NCI-H1930 (cell line): Measurements from ENCODE around the gene C19orf47.
"Not testable (repeated sequence)": the region's sequence is repeated elsewhere in the genome, so short reads cannot be mapped to it uniquely, and the experiment has no call there.

Source experiments
- DNase-seq, 2 experiments: peaks; one replicate each; lab custom pipeline; 2025; lab: John Stamatoyannopoulos, UW

C19orf47 gene

DNA sequence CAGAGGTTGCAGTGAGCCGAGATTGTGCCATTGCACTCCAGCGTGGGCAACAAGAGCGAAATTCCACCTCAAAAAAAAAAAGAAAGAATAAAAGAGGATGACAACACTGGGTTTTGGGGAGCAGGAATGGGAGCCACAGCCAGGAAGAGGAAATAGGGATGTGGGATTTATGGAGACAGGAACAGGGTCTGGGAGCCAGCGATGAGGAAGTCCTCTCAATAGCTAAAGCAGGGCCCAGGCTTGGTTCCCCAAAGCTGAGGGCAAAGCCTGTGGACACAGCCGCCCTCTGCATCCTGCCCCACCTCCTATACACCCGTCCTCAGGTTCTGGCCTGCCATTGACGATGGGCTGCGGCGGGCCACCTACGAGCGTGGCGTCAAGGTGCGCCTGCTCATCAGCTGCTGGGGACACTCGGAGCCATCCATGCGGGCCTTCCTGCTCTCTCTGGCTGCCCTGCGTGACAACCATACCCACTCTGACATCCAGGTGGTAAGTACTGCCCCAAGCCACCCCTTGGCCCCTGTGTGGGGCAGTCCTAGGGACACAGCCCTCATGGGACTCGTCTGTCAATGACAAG lies 28.2 kb upstream of the C19orf47 start:
- no peak for DNase-seq

DNA sequence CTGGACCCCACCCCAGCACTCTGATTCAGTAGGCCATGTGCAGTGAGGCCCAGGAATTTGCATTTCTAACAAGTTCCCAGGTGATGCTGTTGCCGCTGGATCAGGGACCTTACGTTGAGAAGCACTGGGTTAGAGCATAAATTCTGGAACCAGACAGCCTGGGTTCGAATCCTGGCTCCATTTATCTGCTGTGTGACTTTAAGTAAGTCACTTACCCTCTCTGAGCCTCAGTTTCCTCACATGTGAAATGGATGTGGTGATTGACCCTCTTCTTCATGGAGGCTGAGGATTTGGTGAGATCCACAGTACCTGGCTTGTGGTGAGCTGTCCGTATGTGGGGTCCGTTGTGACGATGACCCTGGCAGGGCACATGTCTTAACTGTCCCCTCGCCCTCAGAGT lies 25.9 kb upstream of the C19orf47 start:
- DNase-seq, result no peak

DNA sequence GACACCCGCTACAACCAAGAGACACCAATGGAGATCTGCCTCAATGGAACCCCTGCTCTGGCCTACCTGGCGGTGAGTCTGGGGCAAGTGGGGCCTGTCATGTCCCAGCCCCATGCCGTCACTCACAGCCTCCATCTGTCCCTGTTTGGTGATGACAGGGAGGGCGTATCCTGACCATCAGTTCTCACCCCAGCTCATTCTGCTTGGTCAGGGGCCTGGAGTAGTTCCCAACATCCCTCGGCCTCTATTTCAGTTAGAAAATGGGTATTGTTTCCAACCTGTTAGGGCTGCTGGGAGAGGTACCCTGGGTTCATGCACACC lies 23.6 kb upstream of the C19orf47 start:
- no peak for DNase-seq

DNA sequence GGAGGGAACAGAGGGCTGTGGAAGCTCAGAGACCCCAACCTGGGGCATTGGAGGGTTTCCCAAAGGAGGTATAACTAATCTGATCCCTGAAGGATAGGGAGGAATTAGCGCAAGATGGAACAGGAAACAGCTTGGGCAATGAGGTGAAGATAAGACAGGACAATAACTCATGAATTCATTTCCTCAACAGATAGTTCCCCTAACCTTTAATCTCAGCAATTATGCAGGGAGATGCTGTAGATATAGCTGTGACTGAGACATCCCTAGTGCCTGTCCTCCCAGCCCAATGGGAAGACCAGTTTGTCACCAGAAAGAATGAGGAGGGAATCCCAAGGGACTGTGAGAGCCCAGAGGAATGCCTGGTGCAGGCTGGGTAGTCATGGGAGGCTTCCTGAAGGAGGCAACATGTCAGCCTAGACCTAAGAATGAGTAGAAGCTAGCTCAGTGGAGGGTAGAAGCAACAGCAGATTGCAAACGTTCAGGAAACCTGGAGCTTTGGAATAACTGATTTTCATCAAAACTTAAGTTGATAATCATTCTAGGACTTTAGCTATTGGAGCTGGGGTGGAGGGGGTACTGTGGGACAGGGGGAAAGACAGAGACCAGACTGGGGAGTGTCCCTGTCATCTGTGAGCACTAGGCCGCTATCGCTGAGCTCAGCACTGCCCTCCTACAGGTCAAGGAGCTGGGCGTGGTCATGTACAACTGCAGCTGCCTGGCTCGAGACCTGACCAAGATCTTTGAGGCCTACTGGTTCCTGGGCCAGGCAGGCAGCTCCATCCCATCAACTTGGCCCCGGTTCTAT lies 23.0 kb upstream of the C19orf47 start:
- no peak for DNase-seq

DNA sequence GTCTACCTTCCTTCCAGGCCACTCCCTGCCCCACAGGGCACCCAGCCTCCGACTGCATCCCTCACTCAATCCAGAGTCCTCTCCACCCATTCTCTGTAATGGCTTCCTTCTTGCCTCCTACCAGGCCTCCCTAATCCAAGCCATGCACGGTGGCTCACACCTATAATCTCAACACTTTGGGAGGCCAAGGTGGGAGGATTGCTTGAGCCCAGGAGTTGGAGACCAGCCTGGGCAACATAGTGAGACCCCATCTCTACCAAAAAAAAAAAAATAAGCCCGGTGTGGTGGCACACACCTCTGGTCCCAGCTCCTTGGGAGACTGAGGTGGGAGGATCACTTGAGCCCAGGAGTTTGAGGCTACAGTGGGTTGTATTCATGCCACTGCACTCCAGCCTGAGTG lies 22.1 kb upstream of the C19orf47 start:
- DNase-seq, result not testable (repeated sequence)

DNA sequence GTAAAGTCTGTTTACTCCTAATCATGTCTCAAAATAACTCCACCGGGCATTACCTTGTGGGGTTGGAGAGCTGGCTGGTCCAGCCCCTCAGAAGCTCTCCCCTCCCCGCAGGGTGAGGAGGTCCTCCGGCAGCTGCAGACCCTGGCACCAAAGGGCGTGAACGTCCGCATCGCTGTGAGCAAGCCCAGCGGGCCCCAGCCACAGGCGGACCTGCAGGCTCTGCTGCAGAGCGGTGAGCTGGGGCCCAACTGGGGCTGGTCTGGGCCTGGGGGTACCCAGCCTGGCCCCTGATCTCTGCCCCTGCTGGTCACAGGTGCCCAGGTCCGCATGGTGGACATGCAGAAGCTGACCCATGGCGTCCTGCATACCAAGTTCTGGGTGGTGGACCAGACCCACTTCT lies 21.6 kb upstream of the C19orf47 start:
- no peak for DNase-seq

DNA sequence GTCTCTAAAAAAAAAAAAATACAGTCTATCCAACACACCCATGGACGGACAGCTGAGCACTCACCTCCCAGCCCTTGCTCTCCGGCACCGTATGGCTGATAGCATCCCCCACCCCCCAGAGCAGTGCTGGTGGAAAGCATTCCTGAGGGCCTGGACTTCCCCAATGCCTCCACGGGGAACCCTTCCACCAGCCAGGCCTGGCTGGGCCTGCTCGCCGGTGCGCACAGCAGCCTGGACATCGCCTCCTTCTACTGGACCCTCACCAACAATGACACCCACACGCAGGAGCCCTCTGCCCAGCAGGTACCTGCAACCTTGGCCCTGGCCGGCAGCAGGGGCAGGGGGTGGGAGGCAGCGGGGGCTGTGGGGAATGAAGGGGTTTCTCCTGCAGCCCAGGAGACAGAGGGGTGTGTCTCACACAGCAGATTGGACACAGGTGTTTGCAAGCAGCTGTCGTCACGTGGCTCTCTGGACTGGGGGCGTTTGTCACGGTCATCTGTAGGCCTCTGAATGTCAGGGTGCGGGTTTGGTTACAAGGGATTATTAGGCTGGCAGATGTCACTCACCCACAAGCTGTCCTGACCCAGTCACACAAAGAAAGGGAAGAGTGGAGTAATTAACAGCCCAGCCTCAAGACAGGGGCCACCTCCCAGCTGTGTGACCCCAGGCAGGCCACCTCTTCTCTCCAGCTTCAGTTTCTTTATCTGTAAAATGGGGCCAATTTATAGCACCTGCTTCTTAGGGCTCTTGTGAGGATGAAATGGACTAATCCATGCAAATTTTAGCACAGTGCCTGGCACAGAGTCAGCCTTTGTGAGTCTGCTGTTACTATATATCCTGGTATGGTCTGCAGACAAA lies 19.6 kb upstream of the C19orf47 start:
- no peak for DNase-seq

DNA sequence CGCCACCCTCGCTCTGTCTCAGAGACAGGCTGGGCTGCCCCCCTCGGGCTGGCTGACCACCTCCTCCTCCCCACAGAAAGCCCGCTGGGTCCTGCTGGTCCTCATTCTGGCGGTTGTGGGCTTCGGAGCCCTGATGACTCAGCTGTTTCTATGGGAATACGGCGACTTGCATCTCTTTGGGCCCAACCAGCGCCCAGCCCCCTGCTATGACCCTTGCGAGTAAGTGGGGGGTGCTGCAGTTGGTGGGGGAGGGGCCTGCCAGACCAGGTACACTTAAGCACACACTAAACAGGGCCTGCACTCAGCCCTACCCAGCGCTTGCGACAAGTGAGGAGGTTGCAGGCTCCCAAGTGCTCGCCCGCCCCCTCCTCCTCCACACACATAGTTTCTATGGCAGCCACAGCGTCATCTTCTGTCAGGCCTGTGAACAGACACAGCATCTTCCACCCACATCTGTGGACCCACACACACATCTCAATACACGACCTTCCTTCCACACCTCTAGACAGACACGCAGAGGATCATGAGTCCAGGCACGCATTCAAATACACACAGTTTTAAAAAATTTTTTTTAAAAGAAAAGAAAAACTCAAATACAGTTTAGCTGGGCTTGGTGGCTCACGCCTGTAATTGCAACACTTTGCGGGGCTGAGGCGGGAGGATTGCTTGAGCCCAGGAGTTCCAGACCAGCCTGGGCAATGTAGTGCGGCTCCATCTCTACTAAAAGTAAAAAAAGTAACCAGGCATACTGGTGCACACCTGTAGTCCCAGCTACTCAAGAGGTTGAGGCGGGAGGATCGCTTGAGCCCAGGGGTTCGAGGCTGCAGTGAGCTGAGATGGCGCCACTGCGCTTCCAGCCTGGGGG lies 18.7 kb upstream of the C19orf47 start:
- no peak for DNase-seq

DNA sequence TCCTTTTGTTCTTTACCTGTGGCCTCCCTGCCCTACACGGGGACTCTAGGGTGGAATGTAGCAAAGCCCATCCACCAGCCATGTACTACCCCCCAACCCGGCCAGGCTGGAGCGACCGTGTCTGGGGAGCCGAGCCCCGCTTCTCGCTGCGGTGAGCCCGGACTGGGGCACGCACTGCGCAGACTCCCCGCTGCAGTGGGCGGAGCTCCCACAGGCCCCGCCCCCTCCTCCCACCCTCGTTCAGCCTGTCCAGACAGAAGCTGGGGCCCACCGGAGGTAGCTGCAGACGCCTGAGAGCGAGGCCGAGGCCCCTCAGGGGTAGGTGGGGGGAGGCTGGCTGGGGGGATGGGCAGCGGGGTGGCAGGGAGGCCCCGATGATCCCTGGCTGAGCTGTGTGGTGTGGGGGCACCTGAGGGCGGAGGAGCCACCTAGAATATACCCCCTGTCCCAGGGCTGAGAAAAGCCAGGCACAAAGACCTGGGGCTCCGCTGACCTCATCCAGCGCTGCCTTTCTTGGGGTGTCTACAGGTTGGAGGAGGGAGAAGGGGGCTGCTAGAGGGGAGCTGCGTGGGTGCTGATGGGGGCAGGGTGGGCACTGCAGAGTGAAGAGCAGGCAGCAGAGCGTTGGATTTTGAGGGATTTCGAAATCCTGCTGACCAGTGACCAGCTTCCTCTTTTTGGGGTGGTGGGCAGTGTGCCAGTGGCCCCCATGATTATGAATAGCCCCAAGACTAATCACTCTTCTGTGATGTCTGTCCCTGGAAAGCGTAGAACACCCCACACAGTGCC lies 17.6 kb upstream of the C19orf47 start:
- DNase-seq, result no peak

DNA sequence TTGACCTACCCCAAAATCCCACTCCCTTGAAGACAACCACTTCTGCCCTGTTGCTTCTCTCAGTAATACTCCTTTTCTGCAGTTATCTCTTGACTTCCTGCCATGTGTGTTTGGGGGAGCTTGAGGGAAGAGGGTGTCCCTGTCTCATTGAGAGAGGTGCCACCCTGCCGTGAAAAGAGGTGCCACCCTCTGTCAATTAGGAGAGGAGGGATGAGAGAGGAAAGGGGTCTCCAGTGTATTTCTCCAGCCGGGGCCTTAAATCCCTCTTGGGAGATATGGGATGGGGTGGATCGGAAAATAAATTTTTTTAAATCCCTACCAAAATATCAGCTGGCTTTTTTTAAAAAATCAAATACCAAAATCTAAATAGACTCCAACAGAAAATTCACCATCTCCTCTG lies 16.8 kb upstream of the C19orf47 start:
- no peak for DNase-seq

DNA sequence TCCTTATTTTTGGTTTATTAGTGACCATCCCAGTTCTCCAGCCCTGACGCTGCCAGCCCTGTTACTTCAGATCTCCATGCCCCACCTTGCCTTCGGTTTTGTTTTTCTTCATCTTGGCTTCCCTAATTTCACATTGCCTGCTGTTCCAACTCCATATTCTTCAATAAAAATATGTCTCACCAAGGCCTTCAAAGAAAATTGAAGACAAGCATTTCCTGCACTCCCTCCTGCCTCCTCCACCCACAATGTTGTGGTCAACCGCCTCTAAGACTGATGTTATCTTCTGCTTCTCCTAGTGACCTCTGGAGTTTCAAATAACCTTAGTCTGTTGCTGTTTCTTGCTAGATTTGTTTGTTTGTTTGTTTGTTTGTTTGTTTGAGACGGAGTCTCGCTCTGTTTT lies 14.9 kb upstream of the C19orf47 start:
- DNase-seq, result no peak

DNA sequence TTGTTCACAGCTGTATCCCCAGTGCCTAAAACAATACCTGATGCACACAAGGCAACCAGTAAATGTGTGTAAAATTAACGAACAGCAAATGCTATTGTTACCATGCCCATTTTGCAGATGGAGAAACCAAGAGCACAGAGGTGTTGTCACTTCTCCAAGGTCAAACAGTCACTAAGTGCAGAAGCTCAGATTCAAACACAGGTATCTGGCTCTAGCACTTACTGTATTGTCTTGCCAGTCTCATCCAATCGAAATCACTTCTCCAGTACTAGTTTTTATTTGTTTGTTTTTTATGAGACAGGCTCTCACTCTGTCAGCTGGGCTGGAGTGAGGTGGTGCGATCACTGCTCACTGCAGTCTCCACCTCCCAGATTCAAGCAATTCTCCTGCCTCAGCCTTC lies 14.0 kb upstream of the C19orf47 start:
- no peak for DNase-seq

DNA sequence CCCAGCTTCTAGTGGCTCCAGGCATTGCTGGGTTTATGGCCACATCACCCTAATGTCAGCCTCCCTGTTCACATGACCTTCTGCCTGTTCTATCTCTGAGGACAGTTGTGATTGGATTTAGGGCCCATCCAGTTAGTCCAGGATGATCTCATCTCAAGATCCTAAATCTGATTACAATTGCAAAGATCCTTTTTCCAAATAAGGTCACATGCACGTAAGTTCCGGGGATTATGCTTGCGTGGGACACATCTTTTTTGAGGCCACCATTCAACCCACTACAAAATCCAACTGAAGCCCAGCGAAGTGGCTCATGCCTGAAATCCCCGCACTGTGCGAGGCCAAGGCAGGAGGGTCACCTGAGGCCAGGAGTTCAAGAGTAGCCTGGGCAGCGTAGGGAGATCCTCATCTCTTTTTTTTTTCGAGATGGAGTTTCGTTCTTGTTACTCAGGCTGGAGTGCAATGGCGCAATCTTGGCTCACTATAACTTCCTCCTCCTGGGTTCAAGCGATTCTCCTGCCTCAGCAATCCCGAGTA lies 12.6 kb upstream of the C19orf47 start:
- no peak for DNase-seq

DNA sequence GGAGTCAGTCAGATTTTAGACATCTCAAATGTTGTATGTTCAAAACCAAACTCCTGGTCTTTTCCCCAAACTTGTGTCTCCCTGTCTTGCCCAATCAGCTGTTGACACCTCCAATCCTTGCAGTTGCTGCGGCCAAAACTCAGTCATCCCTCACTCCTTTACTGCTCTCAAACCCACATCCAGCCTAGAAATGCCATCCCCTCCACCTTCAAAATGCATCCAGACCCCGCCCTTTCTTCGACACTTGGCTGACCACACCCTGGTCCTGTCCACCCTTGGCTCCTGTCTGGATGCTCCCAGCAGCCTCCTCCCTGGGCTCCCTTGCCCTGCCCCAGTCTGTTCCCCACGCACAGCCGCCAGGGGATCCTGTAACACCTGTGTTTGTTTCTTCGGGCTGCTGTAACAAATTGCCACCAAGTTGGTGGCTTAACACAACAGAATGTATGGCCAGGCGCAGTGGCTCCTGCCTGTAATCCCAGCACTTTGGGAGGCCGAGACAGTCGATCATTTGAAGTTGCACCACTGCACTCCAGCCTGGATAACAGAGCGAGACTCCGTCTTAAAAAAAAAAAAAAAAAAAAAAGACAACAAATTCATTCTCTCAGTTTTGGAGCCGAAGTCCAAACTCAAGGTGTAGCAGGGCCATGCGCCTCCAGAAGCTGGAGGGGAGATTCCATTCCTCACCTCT lies 12.0 kb upstream of the C19orf47 start:
- no peak for DNase-seq

DNA sequence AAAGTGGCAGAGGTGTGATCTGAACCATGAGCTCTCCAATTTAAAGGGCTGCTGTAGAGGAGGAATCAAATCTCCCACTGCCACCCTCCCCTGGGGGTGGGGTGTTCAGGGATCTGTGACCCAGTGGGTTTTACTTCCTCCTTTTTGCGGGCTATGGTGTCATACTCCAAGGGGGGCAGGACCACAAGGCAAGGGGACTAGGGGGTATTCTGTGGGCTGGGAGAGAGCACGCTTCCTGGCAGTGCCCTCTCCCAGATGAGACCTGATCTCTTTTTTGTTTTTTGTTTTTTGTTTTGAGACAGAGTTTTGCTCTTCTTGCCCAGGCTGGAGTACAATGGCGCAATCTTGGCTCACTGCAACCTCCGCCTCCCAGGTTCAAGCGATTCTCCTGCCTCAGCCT lies 10.6 kb upstream of the C19orf47 start:
- no peak for DNase-seq

DNA sequence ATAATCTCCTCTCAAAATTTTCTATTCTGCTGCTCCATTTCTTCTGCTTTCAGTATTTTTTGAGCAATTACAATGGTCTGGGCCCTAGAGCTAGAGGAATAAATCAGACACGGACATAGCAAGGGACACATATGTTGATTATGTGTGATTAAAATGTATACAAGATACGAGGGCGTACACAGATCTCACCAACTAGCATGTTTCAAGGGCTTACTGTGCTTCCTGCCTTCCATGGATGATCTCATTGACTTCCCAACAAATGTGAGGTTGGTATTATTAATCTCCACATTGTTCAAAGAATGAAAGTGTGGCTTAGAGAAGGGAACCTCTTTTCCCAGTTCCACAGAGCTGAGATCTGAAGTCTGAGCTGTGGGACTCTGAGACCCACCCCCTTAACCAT lies 9.4 kb upstream of the C19orf47 start:
- DNase-seq, result no peak

DNA sequence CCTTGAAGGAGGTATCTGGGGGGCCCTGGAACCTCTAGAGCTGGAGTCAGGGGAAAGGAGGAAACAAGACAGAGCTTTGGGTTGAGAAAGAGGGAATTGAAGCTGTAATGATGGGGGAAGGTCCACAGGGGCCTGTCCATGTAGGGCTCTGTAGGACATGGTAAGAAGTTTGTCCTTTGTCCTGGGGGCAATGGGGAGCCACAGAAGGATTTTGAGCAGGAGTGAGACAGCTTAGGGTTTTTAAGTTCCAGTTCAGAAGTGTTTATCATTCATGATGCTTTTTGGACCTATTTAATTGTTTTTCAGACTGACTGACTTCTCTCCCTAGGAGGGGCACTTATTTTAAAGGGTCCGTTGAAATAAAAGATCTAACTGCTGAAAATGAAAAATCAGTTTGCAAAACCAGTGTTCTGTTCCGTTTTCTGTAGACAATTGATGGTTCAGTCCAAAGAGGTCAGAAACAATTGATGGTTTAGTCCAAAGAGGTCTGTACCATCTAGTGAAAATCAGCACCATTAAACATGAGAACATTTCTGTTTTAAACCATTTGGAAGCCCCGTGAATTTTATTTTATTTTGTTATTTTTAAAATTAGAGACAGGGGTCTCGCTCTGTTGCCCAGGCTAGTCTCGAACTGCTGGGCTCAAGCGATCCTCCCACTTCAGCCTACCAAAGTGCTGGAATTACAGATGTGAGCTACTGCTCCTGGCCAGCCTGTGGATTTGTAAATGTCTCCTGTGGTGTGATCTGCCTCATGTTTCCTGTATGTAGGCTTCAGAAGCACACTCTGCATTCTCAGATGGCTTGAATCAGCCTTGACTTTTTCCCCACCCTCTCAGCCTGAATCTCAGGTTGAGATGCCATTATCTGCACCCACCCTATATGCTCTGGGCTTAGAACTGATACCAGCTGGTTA lies 8.7 kb upstream of the C19orf47 start:
- DNase-seq, result no peak

DNA sequence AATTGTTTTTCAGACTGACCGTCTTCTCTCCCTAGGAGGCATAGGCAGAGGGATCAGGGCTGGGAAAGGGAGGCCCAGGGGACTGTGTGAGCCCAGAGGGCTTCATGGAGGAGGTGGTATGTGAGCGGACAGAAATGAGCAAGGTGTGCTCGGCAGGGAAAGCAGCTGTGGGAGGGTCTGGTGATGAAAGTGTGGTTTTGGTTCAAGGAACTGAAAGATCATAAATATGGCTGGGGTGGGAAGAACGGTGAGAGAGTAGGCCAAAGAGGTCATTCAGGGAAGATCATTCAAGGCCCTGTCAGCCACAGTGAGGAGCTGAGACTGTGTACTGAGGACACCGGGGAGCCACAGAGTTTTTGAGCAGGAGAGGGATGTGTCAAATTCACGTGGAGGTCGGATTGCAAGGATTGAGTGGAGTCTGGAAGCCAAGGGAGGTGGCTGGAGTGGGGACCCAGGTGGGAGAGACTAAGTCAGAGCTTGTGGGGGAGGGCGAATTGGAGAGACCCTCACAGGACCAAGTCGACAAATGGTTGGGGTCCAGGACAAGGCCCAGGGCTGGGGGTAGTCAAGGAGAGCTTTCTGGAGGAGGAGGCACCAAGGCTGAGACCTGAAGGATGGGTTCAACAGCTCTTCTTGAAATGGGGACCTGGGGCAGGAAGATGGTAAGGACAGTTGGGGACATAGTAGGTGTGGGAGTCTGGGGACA lies 7.9 kb upstream of the C19orf47 start:
- DNase-seq, result no peak
